ENCODE results near the gene CMSS1.

CMSS1 gene

DNA sequence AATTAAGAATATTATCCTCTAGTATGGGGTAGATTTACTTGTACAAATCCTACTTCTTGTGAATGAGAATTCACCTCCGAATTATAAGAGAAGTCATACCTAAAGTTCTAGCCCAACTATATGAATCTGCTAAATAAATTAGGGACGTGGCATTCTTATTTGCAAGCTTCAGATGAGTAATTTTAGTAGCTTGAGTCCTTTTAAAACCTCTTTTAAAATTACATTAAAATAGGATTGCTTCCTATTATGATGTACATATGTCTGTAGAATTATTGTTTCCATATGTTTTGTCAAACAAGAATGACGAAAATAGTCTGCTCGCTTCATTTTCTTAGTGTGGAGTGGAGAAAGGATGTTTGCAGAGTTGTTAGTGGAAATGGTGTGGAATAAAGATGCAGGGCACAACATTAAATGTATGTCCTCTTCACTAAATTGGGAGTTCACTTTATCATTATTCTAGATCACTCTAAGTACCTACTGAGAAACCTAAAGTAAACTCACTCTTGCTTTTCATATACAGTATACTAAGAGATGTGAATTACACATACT lies 59.4 kb downstream of the CMSS1 start:
- no peak overlapping the region for H3K4me3 ChIP-seq (ENCODE audit: low read depth, low read length)
- TF ChIP-seq, protein P1, sequence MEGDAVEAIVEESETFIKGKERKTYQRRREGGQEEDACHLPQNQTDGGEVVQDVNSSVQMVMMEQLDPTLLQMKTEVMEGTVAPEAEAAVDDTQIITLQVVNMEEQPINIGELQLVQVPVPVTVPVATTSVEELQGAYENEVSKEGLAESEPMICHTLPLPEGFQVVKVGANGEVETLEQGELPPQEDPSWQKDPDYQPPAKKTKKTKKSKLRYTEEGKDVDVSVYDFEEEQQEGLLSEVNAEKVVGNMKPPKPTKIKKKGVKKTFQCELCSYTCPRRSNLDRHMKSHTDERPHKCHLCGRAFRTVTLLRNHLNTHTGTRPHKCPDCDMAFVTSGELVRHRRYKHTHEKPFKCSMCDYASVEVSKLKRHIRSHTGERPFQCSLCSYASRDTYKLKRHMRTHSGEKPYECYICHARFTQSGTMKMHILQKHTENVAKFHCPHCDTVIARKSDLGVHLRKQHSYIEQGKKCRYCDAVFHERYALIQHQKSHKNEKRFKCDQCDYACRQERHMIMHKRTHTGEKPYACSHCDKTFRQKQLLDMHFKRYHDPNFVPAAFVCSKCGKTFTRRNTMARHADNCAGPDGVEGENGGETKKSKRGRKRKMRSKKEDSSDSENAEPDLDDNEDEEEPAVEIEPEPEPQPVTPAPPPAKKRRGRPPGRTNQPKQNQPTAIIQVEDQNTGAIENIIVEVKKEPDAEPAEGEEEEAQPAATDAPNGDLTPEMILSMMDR (IDR thresholded peaks at IDR 0.05; ENCODE audit: borderline replicate concordance, insufficient read depth, low read depth, low read length): no peak

DNA sequence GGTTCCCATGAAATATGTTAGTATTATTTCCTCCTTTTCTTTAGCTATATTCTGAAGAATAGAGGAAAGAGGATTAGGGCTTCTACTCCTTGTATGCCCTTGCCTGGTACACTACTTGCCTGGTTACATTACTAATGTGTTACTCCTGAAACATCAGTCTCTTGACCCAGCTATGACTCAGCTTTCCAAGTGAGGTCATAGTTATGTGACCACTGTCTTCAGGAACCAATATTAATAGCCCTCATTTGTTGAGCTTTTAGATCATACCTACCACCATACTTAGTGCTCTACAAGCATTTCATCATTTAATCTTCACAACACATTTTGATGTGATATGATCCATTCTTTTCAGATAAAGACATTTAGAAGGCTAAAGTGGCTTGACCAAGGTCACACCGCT lies 60.3 kb downstream of the CMSS1 start:
- no peak overlapping the region for H3K4me3 ChIP-seq (ENCODE audit: low read depth, low read length)
- TF ChIP-seq, protein P1 (IDR thresholded peaks at IDR 0.05; ENCODE audit: borderline replicate concordance, insufficient read depth, low read depth, low read length): no peak

DNA sequence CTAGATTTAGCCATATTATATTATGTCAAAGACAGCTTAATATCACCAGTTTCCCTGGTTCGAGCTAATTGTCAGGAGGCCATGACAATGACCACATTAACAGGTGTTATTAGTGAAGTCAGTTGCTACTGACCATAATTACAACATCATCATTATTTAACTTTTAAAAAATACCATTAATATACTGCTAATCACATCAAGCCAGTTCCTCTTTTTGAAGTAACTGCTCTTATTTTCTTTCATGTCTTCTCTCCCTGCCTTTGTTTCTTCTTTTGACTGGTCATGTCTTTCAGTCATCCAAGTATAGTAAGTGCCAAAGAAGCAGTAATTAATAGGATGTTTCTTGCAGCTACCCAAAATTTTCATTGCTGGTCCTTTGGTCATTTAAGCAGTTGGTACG lies 61.6 kb downstream of the CMSS1 start:
- TF ChIP-seq, protein P1 (IDR thresholded peaks at IDR 0.05; ENCODE audit: borderline replicate concordance, insufficient read depth, low read depth, low read length): no peak
- H3K4me3 ChIP-seq (ENCODE audit: low read depth, low read length): no peak overlapping the region

DNA sequence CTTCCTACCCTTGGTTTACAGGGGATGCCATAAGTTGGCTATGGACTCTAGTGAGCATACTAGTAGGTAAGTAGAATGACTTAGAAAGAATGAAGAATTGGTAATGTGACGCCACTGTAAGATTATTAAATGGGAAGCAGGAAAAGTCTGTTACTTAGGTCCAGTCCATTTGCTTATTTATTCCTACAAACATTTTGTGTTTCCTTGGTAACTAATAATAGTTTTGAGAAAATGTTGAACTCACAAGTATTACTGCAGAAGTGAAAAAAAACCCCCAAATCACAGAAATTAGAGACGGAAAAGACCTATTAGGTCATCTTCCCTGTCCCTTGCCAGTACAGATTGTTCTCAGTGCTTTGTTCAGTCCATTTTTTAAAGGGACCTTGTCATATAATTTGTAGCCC lies 63.5 kb downstream of the CMSS1 start:
- no peak overlapping the region for H3K4me3 ChIP-seq (ENCODE audit: low read depth, low read length)
- TF ChIP-seq, protein P1 (IDR thresholded peaks at IDR 0.05; ENCODE audit: borderline replicate concordance, insufficient read depth, low read depth, low read length): no peak

DNA sequence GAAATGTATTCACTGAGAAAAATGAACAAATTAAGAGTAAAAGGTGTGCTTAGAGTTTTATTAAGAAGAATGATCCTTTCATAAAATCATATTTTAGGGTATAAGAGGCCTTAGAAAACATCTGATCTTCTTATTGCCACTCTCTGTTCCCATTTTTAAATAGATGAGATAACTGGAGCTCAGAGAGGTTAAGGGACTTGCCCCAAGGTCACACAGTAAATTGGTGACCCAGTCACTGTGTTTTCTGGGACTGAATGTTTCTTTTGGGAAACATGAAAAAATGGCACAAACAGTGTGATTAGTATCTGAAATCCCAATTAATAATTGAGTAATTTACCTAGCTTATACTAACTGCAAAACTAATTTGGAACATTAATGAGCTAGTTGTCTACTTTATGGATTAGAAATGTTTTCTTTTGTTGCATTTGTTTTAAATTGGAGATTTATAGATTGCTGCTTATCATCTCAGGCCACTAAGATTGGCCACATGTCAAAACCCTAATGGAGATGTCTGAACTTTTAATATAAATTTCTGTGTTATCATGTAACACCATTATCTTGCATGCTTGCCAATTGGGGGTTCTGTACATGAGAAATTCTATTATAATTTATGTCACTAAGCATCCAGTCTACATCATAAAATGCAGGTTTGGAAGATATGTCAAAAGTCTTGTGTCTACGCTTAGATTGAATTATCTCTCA lies 64.9 kb downstream of the CMSS1 start:
- TF ChIP-seq, protein P1 (IDR thresholded peaks at IDR 0.05; ENCODE audit: borderline replicate concordance, insufficient read depth, low read depth, low read length): no peak
- no peak overlapping the region for H3K4me3 ChIP-seq (ENCODE audit: low read depth, low read length)

DNA sequence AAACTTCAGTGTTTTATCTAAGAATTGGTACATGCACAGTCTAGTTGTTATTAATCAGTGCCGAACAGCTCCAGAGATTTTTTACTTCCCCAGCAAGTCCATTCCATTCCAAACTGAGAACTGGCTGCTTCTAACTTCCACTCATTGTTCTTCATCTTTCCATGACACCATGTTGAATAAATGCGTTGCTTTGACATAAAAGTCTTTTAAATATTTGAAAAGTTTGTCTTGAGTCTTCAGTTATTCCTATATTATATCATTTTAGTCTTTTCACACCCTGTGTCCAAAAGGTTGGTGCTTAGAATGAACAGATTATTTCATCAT lies 65.4 kb downstream of the CMSS1 start:
- H3K4me3 ChIP-seq (ENCODE audit: low read depth, low read length): no peak overlapping the region
- TF ChIP-seq, protein P1 (IDR thresholded peaks at IDR 0.05; ENCODE audit: borderline replicate concordance, insufficient read depth, low read depth, low read length): no peak

DNA sequence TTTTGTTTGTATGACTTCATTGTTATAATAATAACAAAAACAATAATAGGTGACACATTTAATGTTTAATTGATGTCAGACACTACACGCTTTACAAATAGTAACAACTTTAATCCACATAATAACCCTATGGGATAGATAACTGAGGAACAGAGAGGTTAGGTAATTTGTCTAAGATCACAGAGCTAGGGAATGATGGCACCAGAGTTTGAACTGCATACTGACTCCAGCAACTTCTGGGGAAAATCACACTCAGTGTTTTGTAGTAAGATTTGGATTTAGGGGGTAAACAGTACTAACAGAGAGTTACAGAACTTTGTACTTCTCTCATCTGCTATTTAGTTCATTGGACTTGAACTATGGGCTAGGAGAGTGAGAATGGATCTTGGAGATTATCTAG lies 66.0 kb downstream of the CMSS1 start:
- TF ChIP-seq, protein P1 (IDR thresholded peaks at IDR 0.05; ENCODE audit: borderline replicate concordance, insufficient read depth, low read depth, low read length): no peak
- H3K4me3 ChIP-seq (ENCODE audit: low read depth, low read length): no peak overlapping the region
